Measurements from ENCODE around the gene PIP5K1B. TPM values are rescaled to one million over a fixed set of nuclear protein-coding genes. Genes with fewer than 3 reads are reported as not detected.

Gene PIP5K1B
- polyA plus RNA-seq, 2 donors = 0.14 to 0.35 TPM

DNA sequence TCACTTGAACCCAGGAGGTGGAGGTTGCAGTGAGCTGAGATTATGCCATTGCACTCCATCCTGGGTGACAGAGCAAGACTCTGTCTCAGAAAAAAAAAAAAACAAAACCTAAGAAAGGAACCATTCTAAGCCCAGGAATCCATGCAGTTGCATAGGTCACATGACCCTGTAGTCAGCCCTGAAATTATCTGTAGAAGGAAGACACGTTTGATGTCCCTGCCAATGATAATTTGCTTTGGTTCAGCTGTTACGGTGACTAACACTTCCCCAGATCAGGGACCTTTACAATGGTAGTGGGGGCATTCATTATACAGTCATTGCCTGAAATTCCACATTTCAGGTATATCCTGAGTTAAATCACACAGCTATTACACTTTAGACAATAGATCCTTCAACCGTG is 258.4 kb downstream of the PIP5K1B start:
- Histone ChIP-seq H3K9me3 (ENCODE audit: control insufficient read depth in 2 of 2, insufficient read depth in 1 of 2, low read depth in 1 of 2, low read length in 1 of 2) (no peaks in the 10 kb centered on the region), H3K27me3 (ENCODE audit: control insufficient read depth in 1 of 2, insufficient read depth in 2 of 2, low read length in 2 of 2) (no peaks in the 10 kb centered on the region), H3K36me3 (ENCODE audit: control insufficient read depth in 2 of 2, insufficient read depth in 2 of 2, low read length in 1 of 2) (no peaks in the 10 kb centered on the region), H3K27ac (ENCODE audit: low read depth in 2 of 2, low read length in 1 of 2) (no peak overlapping the region), H3K4me3 (ENCODE audit: low read depth in 1 of 2, low read length in 2 of 2) (no peak overlapping the region), H3K4me1 (ENCODE audit: control insufficient read depth in 2 of 2, insufficient read depth in 2 of 2, low read length in 1 of 2) (no peaks in the 10 kb centered on the region)
- 57% methylated on average over 3 of the region's 3 CpGs for WGBS, 2 donors

DNA sequence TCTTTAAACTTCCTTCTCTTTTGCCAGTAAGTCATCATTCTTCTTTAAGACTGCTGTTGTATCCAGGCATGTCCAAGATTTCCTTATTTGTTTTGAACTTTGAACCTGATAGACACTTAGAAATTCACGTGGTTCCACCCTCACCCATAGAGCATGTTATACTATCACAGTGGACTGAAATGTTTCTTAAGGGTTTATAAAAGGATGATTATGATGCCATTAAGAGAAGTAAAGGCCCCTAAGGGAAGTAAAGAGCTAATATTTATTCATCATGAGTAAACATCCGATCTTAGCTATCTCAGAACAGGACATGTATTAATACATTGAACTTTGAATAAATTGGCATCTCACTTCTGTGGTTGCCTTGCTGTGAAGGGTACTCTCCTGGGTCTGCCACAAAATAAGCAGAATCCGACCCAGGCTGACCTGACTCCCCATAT is 259.1 kb downstream of the PIP5K1B start:
- no peak overlapping the region for H3K27ac ChIP-seq (ENCODE audit: low read depth in 2 of 2, low read length in 1 of 2)

DNA sequence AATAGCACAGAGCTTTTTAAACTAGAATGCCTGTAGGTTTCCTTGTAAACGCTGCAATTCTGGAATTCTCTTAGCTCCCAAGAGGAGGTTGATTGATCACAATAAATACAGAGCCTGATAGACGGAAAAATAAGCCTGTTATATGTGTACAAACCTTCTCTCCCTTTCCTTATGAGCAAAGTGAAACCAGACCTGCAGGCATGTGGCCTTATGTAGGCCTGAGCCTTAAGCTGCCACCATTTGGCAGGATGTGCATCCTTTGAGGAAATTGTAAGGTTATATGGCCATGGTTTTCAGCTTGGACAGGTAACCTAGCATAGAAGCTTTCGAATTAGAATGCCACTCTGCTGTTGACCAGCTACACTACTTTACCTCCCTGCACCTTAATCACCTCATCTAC is 259.7 kb downstream of the PIP5K1B start:
- no peaks in the 10 kb centered on the region for H3K27me3 ChIP-seq (ENCODE audit: control insufficient read depth in 1 of 2, insufficient read depth in 2 of 2, low read length in 2 of 2)
- no peak overlapping the region for H3K4me3 ChIP-seq (ENCODE audit: low read depth in 1 of 2, low read length in 2 of 2)
- WGBS, 2 donors = 67 to 77% methylated on average over 3 of the region's 3 CpGs
- no peaks in the 10 kb centered on the region for H3K36me3 ChIP-seq (ENCODE audit: control insufficient read depth in 2 of 2, insufficient read depth in 2 of 2, low read length in 1 of 2)
- no peaks in the 10 kb centered on the region for H3K9me3 ChIP-seq (ENCODE audit: control insufficient read depth in 2 of 2, insufficient read depth in 1 of 2, low read depth in 1 of 2, low read length in 1 of 2)
- H3K27ac ChIP-seq (ENCODE audit: low read depth in 2 of 2, low read length in 1 of 2) = no peak overlapping the region
- H3K4me1 ChIP-seq (ENCODE audit: control insufficient read depth in 2 of 2, insufficient read depth in 2 of 2, low read length in 1 of 2) = no peaks in the 10 kb centered on the region

More for the DNA sequence above, 259.1 kb downstream of the PIP5K1B start:
- Histone ChIP-seq H3K4me3 (ENCODE audit: low read depth in 1 of 2, low read length in 2 of 2) (no peak overlapping the region), H3K36me3 (ENCODE audit: control insufficient read depth in 2 of 2, insufficient read depth in 2 of 2, low read length in 1 of 2) (no peaks in the 10 kb centered on the region), H3K4me1 (ENCODE audit: control insufficient read depth in 2 of 2, insufficient read depth in 2 of 2, low read length in 1 of 2) (no peaks in the 10 kb centered on the region), H3K9me3 (ENCODE audit: control insufficient read depth in 2 of 2, insufficient read depth in 1 of 2, low read depth in 1 of 2, low read length in 1 of 2) (no peaks in the 10 kb centered on the region), H3K27me3 (ENCODE audit: control insufficient read depth in 1 of 2, insufficient read depth in 2 of 2, low read length in 2 of 2) (no peaks in the 10 kb centered on the region)
- 41 to 44% methylated on average over 3 of the region's 3 CpGs for WGBS, 2 donors

DNA sequence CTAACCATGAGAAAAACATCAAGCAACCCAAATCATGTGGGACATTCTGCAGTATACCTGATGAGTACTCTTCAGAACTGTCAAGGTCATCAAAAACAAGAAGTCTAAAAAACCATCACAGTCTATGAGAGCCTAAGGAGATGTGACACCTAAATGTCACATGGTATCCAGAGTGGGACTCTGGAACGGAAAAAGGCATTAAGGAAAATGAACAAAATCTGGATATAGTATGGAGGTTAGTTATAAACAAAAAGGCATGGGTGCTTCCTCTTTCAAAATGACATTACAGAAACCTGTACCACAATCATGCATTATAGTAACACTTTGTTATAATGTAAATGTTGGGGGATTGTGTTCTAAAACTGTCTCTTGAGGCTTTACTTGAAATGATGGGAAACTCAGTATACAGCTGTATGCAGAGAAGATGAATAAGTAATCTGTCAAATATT is 261.5 kb downstream of the PIP5K1B start:
- 88 to 92% methylated on average over 1 of the region's 1 CpG for WGBS, 2 donors
- H3K27ac ChIP-seq (ENCODE audit: low read depth in 2 of 2, low read length in 1 of 2) = no peak overlapping the region
- no peak overlapping the region for H3K4me3 ChIP-seq (ENCODE audit: low read depth in 1 of 2, low read length in 2 of 2)
- no peaks in the 10 kb centered on the region for H3K4me1 ChIP-seq (ENCODE audit: control insufficient read depth in 2 of 2, insufficient read depth in 2 of 2, low read length in 1 of 2)
- no peaks in the 10 kb centered on the region for H3K36me3 ChIP-seq (ENCODE audit: control insufficient read depth in 2 of 2, insufficient read depth in 2 of 2, low read length in 1 of 2)
- H3K27me3 ChIP-seq (ENCODE audit: control insufficient read depth in 1 of 2, insufficient read depth in 2 of 2, low read length in 2 of 2) = no peaks in the 10 kb centered on the region
- no peaks in the 10 kb centered on the region for H3K9me3 ChIP-seq (ENCODE audit: control insufficient read depth in 2 of 2, insufficient read depth in 1 of 2, low read depth in 1 of 2, low read length in 1 of 2)

DNA sequence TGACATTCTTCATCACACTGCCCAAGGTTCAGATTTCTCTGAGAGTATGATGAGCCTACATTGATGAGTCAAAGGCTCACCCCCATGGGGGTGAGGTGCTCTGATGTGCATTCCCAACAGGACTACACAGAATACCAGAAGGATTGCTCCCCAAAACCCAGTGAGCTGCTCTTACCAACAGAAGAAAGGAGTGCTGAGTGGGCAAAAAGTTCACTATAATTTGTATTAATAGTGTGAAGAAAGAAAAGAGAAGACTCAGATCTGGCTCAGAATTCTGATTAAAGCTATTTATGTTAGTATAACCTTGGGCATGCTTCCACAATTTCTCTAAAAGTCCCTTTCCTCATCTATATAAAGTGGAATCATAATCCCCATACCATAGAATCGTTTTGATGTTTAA is 262.8 kb downstream of the PIP5K1B start:
- no peaks in the 10 kb centered on the region for H3K4me1 ChIP-seq (ENCODE audit: control insufficient read depth in 2 of 2, insufficient read depth in 2 of 2, low read length in 1 of 2)
- WGBS, 2 donors = 65 to 66% methylated on average over 1 of the region's 1 CpG
- H3K4me3 ChIP-seq (ENCODE audit: low read depth in 1 of 2, low read length in 2 of 2) = no peak overlapping the region
- no peaks in the 10 kb centered on the region for H3K27me3 ChIP-seq (ENCODE audit: control insufficient read depth in 1 of 2, insufficient read depth in 2 of 2, low read length in 2 of 2)
- no peaks in the 10 kb centered on the region for H3K36me3 ChIP-seq (ENCODE audit: control insufficient read depth in 2 of 2, insufficient read depth in 2 of 2, low read length in 1 of 2)
- H3K9me3 ChIP-seq (ENCODE audit: control insufficient read depth in 2 of 2, insufficient read depth in 1 of 2, low read depth in 1 of 2, low read length in 1 of 2) = no peaks in the 10 kb centered on the region
- H3K27ac ChIP-seq (ENCODE audit: low read depth in 2 of 2, low read length in 1 of 2) = no peak overlapping the region

DNA sequence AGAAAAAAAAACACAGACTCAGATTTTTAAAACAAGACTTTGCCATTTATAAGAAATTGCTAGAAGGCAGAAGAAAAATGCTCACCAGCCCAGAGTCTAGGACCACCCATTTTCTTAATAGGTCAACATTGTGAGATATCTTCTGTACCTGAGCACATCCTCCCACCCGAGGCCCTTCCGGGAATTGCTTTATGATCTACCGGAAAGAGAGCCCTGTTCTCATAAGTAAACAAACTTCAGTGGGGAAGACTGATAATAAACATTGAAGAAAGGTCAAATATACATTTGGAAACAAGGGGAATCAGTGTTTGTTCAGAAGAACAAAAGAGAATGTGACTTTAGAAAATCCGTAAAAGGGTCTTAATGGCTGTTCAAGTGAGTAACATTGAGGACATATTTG is 264.5 kb downstream of the PIP5K1B start:
- 47% methylated on average over 4 of the region's 4 CpGs for WGBS, 2 donors
- Histone ChIP-seq H3K36me3 (ENCODE audit: control insufficient read depth in 2 of 2, insufficient read depth in 2 of 2, low read length in 1 of 2) (no peaks in the 10 kb centered on the region), H3K4me1 (ENCODE audit: control insufficient read depth in 2 of 2, insufficient read depth in 2 of 2, low read length in 1 of 2) (no peaks in the 10 kb centered on the region), H3K9me3 (ENCODE audit: control insufficient read depth in 2 of 2, insufficient read depth in 1 of 2, low read depth in 1 of 2, low read length in 1 of 2) (no peaks in the 10 kb centered on the region), H3K27me3 (ENCODE audit: control insufficient read depth in 1 of 2, insufficient read depth in 2 of 2, low read length in 2 of 2) (no peaks in the 10 kb centered on the region), H3K4me3 (ENCODE audit: low read depth in 1 of 2, low read length in 2 of 2) (no peak overlapping the region), H3K27ac (ENCODE audit: low read depth in 2 of 2, low read length in 1 of 2) (no peak overlapping the region)

DNA sequence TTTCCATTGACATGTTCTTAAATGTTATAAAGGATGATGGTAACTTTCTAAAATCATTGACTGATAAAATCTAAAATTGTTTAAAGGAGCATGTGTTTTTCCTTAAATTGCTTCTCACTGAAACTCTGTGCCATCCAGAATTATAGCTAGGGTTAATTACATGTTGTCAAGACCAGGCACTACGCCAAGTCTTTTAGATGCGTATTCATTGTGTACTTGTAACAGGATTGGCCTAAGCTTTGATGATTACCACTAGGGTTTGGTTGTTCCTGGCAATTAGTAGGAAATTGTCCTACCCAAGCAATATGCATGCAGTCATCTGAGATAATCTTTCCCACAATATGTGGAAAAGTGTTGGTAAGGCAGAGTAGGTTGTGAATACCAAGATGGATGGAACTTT is 265.1 kb downstream of the PIP5K1B start:
- no peak overlapping the region for H3K27ac ChIP-seq (ENCODE audit: low read depth in 2 of 2, low read length in 1 of 2)
- H3K27me3 ChIP-seq (ENCODE audit: control insufficient read depth in 1 of 2, insufficient read depth in 2 of 2, low read length in 2 of 2) = no peaks in the 10 kb centered on the region
- no peaks in the 10 kb centered on the region for H3K36me3 ChIP-seq (ENCODE audit: control insufficient read depth in 2 of 2, insufficient read depth in 2 of 2, low read length in 1 of 2)
- H3K9me3 ChIP-seq (ENCODE audit: control insufficient read depth in 2 of 2, insufficient read depth in 1 of 2, low read depth in 1 of 2, low read length in 1 of 2) = no peaks in the 10 kb centered on the region
- no peaks in the 10 kb centered on the region for H3K4me1 ChIP-seq (ENCODE audit: control insufficient read depth in 2 of 2, insufficient read depth in 2 of 2, low read length in 1 of 2)
- no peak overlapping the region for H3K4me3 ChIP-seq (ENCODE audit: low read depth in 1 of 2, low read length in 2 of 2)
- WGBS, 2 donors = 56 to 58% methylated on average over 2 of the region's 2 CpGs

DNA sequence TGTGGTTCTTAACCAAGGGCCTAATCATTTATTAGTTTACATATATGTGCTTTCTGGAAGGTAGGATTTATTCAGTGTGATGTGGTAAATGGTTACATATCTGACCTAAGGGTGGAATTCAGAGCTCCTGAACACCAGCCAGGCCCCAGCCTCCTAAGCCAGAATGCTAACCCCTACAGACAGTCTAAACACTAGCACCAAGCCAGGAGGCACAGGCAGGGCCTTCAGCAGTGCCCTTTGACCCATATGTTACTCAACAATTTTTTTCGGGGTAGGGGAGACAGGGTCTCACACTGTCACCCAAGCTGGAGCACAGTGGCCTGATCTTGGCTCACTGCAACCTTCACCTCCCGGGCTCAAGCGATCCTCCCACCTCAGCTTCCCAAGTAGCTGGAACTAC is 268.6 kb downstream of the PIP5K1B start:
- no peaks in the 10 kb centered on the region for H3K36me3 ChIP-seq (ENCODE audit: control insufficient read depth in 2 of 2, insufficient read depth in 2 of 2, low read length in 1 of 2)
- H3K4me1 ChIP-seq (ENCODE audit: control insufficient read depth in 2 of 2, insufficient read depth in 2 of 2, low read length in 1 of 2) = no peaks in the 10 kb centered on the region
- H3K4me3 ChIP-seq (ENCODE audit: low read depth in 1 of 2, low read length in 2 of 2) = no peak overlapping the region
- no peak overlapping the region for H3K27ac ChIP-seq (ENCODE audit: low read depth in 2 of 2, low read length in 1 of 2)
- H3K27me3 ChIP-seq (ENCODE audit: control insufficient read depth in 1 of 2, insufficient read depth in 2 of 2, low read length in 2 of 2) = no peaks in the 10 kb centered on the region
- H3K9me3 ChIP-seq (ENCODE audit: control insufficient read depth in 2 of 2, insufficient read depth in 1 of 2, low read depth in 1 of 2, low read length in 1 of 2) = no peaks in the 10 kb centered on the region
- 88 to 92% methylated on average over 3 of the region's 3 CpGs for WGBS, 2 donors

DNA sequence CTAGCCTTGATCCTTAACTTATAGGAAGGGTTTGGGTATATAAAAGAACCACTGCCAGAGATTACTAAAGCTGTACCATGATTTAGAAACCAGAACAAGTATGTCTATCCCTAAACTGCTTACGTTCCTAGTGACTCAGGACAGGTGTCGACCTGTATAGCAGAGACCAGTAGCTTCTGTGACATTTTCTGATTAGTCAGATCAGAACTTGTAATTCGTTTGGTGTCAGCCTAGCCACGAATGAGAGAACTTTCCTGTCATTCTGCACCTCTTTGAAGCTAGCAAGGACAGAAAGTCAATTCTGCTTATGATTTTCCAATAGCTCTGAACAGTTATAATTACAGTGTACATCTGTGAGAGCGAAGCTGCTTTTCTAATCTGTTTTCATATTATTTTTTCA is 269.4 kb downstream of the PIP5K1B start:
- Histone ChIP-seq H3K27me3 (ENCODE audit: control insufficient read depth in 1 of 2, insufficient read depth in 2 of 2, low read length in 2 of 2) (no peaks in the 10 kb centered on the region), H3K27ac (ENCODE audit: low read depth in 2 of 2, low read length in 1 of 2) (no peak overlapping the region), H3K4me1 (ENCODE audit: control insufficient read depth in 2 of 2, insufficient read depth in 2 of 2, low read length in 1 of 2) (no peaks in the 10 kb centered on the region), H3K9me3 (ENCODE audit: control insufficient read depth in 2 of 2, insufficient read depth in 1 of 2, low read depth in 1 of 2, low read length in 1 of 2) (no peaks in the 10 kb centered on the region), H3K36me3 (ENCODE audit: control insufficient read depth in 2 of 2, insufficient read depth in 2 of 2, low read length in 1 of 2) (no peaks in the 10 kb centered on the region), H3K4me3 (ENCODE audit: low read depth in 1 of 2, low read length in 2 of 2) (no peak overlapping the region)
- 62 to 74% methylated on average over 5 of the region's 5 CpGs for WGBS, 2 donors

DNA sequence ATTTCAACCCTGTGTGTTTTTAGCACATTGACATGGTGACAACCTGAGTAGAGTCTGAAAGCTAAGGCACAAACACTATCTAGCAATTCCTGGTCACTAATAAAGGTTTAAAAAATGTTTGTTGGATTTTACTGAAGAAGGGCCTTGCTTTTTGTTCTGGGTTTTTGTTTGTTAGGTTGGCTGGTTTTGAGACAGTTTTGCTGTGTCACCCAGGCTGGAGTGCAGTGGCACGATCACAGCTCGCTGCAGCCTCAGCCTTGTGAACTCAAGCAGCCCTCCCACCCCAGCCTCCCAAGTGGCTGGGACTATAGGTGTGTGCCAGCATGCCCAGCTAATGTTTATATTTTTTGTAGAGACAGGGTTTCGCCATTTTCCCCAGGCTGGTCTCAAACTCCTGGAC is 269.9 kb downstream of the PIP5K1B start:
- WGBS, 2 donors = 85 to 89% methylated on average over 3 of the region's 3 CpGs
- Histone ChIP-seq H3K4me1 (ENCODE audit: control insufficient read depth in 2 of 2, insufficient read depth in 2 of 2, low read length in 1 of 2) (no peaks in the 10 kb centered on the region), H3K27ac (ENCODE audit: low read depth in 2 of 2, low read length in 1 of 2) (no peak overlapping the region)

More for the DNA sequence above, 269.9 kb downstream of the PIP5K1B start:
- Histone ChIP-seq H3K4me3 (ENCODE audit: low read depth in 1 of 2, low read length in 2 of 2) (no peak overlapping the region), H3K9me3 (ENCODE audit: control insufficient read depth in 2 of 2, insufficient read depth in 1 of 2, low read depth in 1 of 2, low read length in 1 of 2) (no peaks in the 10 kb centered on the region), H3K36me3 (ENCODE audit: control insufficient read depth in 2 of 2, insufficient read depth in 2 of 2, low read length in 1 of 2) (no peaks in the 10 kb centered on the region), H3K27me3 (ENCODE audit: control insufficient read depth in 1 of 2, insufficient read depth in 2 of 2, low read length in 2 of 2) (no peaks in the 10 kb centered on the region)

All from esophagus (tissue), 2 donors.